ENCODE measurements around the gene TWSG1.
"Not testable (repeated sequence)": the region's sequence is repeated elsewhere in the genome, so short reads cannot be mapped to it uniquely, and the experiment has no call there.

TWSG1 gene

GRCh38 chr18:9450920-9451319 lies 116.3 kb downstream of the TWSG1 start:
- DNase-seq (ENCODE audit: low read depth in 1 of 2, low spot score in 1 of 2), result not testable (repeated sequence)
